ENCODE results near the gene MFSD6L. TPM values are rescaled to one million over a fixed set of nuclear protein-coding genes. Genes with fewer than 3 reads are reported as not detected.
A peak's percentile ranks its signal among the peaks of the same experiment; 100 is the strongest.

Gene MFSD6L
- total RNA-seq, 1 donor from 2014 or later: 0.95 TPM

DNA sequence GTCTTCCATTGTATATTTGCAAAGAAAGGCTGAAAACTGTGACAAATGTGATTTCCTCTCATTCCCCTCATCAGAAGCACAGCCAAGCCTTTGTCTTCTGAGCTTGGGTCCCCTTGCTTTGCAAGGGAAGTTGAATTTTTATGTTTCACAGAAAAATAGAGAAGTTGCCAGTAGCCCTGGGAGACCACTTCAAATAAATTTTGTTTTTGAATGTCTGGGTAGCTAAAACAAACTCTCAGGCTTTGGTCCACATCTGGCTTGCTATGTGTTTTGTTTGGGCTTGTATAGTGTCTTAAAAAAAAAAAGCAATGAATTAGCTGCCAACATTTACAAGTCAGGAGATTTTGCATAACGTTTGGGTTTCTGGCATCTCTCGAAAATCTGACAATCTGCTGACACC, 44.2 kb upstream of the MFSD6L start:
- Histone ChIP-seq H3K4me3 (no peak overlapping the region), H3K27me3 (ENCODE audit: low read depth) (no peaks in the 10 kb centered on the region), H3K27ac (no peak overlapping the region), H3K9me3 (no peaks in the 10 kb centered on the region), H3K36me3 (no peaks in the 10 kb centered on the region), H3K4me1 (no peaks in the 10 kb centered on the region)
- TF ChIP-seq, protein P1, sequence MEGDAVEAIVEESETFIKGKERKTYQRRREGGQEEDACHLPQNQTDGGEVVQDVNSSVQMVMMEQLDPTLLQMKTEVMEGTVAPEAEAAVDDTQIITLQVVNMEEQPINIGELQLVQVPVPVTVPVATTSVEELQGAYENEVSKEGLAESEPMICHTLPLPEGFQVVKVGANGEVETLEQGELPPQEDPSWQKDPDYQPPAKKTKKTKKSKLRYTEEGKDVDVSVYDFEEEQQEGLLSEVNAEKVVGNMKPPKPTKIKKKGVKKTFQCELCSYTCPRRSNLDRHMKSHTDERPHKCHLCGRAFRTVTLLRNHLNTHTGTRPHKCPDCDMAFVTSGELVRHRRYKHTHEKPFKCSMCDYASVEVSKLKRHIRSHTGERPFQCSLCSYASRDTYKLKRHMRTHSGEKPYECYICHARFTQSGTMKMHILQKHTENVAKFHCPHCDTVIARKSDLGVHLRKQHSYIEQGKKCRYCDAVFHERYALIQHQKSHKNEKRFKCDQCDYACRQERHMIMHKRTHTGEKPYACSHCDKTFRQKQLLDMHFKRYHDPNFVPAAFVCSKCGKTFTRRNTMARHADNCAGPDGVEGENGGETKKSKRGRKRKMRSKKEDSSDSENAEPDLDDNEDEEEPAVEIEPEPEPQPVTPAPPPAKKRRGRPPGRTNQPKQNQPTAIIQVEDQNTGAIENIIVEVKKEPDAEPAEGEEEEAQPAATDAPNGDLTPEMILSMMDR (IDR thresholded peaks at IDR 0.05): no peak
- DNase-seq: no peak
- intact Hi-C loops (cut with DNase I): no loop called here
- ATAC-seq: no peak

DNA sequence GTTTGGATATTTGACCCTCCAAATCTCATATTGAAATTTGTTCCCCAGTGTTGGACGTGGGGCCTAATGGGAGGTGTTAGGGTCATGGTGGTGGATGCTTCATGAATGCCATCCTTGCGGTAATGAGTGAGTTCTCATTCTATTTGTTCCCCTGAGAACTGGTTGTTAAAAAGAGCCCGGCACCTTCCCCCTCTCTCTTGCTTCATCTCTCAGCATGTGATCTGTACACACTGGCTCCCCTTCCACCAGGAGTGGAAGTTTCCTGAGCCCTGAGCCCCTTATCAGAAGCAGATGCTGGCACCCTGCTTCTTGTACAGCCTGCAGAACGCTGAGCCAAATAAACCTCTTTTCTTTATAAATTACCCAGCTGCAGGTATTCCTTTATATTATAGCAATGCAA, 42.7 kb upstream of the MFSD6L start:
- H3K27me3 ChIP-seq (ENCODE audit: low read depth): peaks cover 8% of the 10 kb centered on the region
- DNase-seq (no peak), ATAC-seq (no peak)
- no peak overlapping the region for H3K27ac ChIP-seq
- no peak overlapping the region for H3K4me3 ChIP-seq
- no peaks in the 10 kb centered on the region for H3K9me3 ChIP-seq
- H3K36me3 ChIP-seq: no peaks in the 10 kb centered on the region
- intact Hi-C loops (cut with DNase I): no loop called here
- TF ChIP-seq, protein P1 (IDR thresholded peaks at IDR 0.05): no peak
- no peaks in the 10 kb centered on the region for H3K4me1 ChIP-seq

DNA sequence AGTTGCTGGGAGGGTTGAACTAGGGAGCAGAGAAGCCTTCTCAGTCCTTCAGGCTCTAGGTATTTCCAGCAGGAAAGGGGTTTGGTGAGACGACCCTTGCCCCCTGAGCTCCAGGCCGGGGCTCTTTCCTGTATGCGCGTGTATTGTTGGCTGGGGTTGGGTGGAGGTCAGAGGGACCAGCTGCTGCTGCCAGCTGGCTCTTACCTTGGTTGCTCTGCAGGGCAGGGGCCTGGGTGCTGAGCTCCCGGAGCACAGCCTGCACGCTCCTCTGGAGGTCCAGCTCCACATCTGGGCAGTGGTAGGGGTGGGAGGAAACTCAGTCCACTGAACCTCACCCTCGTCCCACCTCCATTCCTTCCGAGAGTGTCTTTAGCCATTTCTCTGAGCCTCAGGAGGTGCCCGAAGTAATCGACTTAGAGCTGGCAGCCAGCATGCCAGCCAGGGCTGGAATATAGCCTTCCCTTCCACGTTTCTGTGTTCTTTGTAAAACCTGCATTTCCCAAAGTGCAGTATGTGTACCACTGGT, 40.3 kb upstream of the MFSD6L start:
- H3K36me3 ChIP-seq: no peaks in the 10 kb centered on the region
- intact Hi-C loops (cut with DNase I): no loop called here
- TF ChIP-seq, protein P1 (IDR thresholded peaks at IDR 0.05): no peak
- DNase-seq: no peak
- ATAC-seq: no peak
- H3K27me3 ChIP-seq (ENCODE audit: low read depth): peaks cover 20% of the 10 kb centered on the region
- no peaks in the 10 kb centered on the region for H3K9me3 ChIP-seq
- H3K27ac ChIP-seq: no peak overlapping the region
- no peak overlapping the region for H3K4me3 ChIP-seq
- no peaks in the 10 kb centered on the region for H3K4me1 ChIP-seq

DNA sequence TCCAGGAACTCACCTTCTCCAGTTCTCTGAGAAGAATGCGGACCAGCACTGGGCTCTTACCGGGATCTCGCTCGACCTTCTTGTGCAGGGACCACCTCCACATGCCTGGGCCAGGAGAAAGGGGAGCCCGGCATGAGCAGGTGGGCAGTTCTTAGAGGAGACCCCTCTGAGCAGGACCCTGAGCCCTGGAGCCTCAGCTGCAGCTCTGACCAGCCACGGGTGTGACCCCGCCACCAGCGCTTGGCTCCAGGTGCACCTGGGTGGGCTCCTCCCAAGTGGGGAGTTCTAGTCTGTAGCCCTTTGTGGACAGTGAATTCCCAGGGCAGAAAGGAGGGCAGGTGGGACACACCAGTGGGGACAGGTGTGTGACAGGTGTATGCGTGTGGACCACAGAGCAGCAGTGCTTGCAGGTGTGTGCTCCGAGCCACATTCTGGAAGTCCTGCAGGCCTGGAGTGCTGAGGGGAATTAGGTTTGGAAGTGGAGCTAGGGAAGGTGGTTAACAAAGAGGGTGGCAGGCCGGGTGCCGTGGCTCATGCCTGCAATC, 39.5 kb upstream of the MFSD6L start:
- TF ChIP-seq, protein P1 (IDR thresholded peaks at IDR 0.05): no peak
- Histone ChIP-seq H3K27ac (no peak overlapping the region), H3K9me3 (no peaks in the 10 kb centered on the region), H3K4me1 (no peaks in the 10 kb centered on the region), H3K36me3 (no peaks in the 10 kb centered on the region), H3K27me3 (ENCODE audit: low read depth) (peaks cover 23% of the 10 kb centered on the region), H3K4me3 (no peak overlapping the region)
- ATAC-seq (peak in 1 of 2 donors; percentile 32), DNase-seq (no peak)
- intact Hi-C loops (cut with DNase I): no loop called here

DNA sequence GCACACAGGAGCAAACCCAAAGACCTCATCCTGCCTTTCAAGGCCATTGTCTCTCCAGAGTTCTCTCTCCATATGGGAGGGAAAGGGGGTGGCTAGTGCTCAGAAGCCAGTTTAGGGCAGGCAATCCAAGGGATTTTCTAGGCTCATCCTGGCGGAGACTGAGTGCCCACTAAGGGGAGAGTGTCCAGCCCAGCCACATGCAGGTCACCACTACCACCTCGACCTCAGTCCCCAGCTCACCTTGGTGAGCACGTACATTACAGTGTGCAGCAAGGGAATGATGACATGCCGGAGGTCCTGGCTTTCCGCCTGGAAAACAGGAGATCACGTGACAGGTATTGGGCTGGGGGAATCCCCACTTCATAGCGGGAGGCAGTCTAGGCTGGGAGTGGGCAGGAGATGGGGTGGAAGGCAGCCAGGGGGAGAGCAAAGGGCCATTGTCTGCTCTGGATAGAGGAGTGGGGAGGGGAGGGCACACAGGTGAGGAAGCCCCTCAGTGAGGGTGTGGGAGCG, 38.5 kb upstream of the MFSD6L start:
- Histone ChIP-seq H3K36me3 (no peaks in the 10 kb centered on the region), H3K27me3 (ENCODE audit: low read depth) (peaks cover 29% of the 10 kb centered on the region), H3K4me3 (no peak overlapping the region), H3K9me3 (no peaks in the 10 kb centered on the region), H3K27ac (no peak overlapping the region), H3K4me1 (no peaks in the 10 kb centered on the region)
- peak; percentile 21 to 28 for ATAC-seq
- intact Hi-C loops (cut with DNase I): no loop called here
- TF ChIP-seq, protein P1 (IDR thresholded peaks at IDR 0.05): no peak
- no peak for DNase-seq

Data from lower lobe of right lung (tissue), 2 donors.